Stimulated activated CD8-positive, alpha-beta memory T cell treated with anti-CD3 and anti-CD28 coated beads, Interleukin-2, amount 100 ng/mL, for 1 hour (primary cell): Measurements from ENCODE around the gene KRABD2.
"Not testable (repeated sequence)": the region's sequence is repeated elsewhere in the genome, so short reads cannot be mapped to it uniquely, and the experiment has no call there.

Experiments
- DNase-seq, 2 donors: peaks; one replicate each; pipeline ENCODE4 v3.0.0-alpha.2; 2020; ENCODE audit warnings: low read depth in 2 of 2

KRABD2 gene

DNA sequence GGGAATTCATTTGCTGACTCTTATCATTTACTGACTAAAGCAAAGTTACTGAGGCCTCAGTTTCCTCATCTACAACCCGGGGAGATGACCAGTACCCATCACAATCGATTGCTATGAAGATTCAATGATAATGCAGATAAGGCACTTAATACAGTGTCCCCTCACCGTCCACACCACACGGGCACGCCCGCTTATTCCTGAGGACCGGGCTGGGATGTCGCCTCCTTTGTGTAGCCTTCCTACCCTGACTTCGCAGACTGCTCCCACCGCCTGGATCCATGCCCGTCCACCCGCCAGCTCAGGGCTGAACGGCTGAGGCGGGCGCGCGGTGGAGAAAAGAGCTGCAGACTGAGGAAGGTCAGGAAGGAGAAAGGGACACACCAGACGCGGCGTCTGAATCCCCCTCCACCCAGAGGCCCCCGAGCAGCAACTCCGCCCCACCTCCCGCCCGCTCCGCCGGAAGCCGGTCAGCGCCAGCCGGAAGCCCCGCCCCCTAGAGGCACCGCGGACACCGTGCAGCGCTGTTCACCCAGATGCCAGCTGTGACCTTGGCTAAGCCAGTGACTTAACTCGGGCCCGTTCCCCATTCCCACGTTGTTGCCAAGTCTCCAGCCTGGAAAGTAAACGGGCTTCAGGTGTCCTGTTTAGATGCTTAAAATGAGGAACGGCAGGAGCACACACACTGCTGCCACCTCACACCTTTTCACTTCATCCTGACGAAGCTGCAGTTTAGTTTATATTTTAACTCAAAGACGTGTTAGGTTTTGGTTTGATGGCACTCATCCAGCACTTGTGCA, at the start of gene KRABD2:
Gene KRABD2 (minus strand): TSS at position 434 of the 797 bp plus-strand sequence.
- peak; percentile 77 to 84 for DNase-seq

- no peak for DNase-seq
Observed at GRCh38 chr17:8421571-8421970, 45.1 kb upstream of the KRABD2 start.

DNA sequence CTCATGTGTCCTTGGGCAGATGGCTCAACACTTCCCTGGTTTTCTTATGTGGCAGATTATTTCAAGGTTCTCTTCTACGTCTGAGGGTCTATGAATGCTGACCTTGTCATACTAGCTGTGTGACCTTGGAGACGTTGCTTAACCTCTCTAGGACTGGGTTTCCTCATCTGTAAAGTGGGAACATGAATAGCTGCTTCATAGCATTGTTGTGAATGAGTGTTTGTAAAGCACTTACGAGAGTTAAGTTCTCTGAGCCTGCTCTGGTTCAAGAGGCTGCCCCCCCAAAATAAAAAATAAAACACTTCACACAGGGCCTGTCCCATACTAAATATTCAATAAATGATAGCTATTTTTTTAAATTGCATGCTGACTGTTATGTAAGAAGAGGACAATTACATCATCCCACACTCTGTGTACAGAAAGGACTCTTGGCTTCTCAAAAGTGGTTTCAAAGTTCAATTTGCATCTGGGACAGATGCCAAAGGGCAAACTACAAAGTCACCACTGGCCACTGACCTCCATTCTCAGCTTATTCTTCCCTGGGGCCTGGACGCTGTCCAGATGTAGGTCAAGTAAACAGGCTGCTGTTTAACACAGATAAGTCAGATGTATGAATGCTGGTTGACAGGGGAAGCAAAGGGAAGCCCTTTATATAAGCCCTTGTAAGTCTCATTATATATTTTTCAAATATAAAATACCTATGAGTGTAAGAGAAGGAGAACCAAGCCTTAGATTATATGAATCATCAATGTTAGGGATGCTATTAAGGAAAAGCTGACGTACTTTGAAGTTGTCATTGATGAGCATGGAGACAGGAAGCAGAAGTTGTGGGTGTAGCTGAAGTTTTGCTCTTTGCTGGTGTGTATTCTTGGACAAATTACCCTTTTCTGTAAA, 43.8 kb upstream of the KRABD2 start:
- no peak for DNase-seq

- DNase-seq, result no peak
Observed at GRCh38 chr17:8419305-8419704, 42.8 kb upstream of the KRABD2 start.

GRCh38 chr17:8418471-8418870, 42.0 kb upstream of the KRABD2 start:
- no peak for DNase-seq

- DNase-seq, result no peak
Observed at GRCh38 chr17:8417806-8418205, 41.3 kb upstream of the KRABD2 start.

- DNase-seq, result no peak
Observed at GRCh38 chr17:8413938-8414337, 37.4 kb upstream of the KRABD2 start.

DNA sequence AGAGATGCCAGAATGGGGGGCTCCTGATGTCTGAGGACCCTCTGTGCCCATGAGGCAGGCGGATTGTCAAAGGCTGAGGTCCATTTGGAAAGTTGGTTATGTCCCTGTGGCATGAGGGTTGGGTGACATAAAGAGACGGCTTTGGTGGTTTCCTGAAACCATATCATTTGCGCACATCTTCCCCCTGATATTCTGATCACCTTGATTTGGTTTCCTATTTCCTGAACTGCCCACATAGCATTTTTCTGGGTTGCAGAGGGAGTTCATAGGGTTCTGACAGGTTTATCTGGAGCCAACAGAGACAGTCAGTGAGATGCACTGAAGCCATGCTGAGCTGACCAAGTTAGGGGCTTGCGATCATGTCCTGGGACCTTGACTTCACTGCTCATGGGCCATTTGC, 36.8 kb upstream of the KRABD2 start:
- no peak for DNase-seq

DNA sequence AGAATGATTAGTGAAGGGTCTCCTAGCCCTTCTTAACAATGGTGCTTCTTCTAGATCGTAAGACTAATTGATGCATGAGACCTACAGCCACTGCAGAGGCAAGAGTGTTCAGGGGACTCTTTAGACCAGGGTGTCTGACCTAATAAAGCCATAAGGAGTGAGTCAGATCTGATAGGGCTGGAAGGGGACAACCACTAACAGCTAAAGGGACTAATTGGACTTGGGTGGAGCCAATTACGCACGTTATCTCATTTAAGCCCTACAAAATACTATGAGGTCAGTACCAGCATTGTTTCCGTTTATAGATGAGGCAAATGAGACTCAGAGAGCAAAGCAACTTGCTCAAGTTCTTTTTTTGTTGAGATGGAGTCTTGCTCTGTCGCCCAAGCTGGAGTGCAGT, 35.6 kb upstream of the KRABD2 start:
- DNase-seq, result no peak

DNA sequence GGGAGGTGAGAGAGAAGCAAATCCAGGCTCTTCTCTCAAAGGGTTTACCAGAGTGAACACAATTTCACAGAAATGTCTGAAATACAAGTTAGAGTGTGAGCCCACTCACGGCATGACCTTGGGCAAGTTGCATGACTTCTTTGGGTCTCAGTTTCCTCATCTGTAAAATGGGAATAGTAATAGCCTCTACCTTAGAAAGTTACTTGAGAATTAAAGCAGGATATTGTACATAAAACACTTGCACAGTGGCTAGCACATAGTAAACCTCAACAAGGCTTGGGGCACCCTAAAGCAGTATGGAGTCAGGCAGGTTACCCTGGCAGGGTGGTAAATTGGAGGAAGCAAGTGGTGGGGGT, 34.4 kb upstream of the KRABD2 start:
- DNase-seq, result no peak

DNA sequence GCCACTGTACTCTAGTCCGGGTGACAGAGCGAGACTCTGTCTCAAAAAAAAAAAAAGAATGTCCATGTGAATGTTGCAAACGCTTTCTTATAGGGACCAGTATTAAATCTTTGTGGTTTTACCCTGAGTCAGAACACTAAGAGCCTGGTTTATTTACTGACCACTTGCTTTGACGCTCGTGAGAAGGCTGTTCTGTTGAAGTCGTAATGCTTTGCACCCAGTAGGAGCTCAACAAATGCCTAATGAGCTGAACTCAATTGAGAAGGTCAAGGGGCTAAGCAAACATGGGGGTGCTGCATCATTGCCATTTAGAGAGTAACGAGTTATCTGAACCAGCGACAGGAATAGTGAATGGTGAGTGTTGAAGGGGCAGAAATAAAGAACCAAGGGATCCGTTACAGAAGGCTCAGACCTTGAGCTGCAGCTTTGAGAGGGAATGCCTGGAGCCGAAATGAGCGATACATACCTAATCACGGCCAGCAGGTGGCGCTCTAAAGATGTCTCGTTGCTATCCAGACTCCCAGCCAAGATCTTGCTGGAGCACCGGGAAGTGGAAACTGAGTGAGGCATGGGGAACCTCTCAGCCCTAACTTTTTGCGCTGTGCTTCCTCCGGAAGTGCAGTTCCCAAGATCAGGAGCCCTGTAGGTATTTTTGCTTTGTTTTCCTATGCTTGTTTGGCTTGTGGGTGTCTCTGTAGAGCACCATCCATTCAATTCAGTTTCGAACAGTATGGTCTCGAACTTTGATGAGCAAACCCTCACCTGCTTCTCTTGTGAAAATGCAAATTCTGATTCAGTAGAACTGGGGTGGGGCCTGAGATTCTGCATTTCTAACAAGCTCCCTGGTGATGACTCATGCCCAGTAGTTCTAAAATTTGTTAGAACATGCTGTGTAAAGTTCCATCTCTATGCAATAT, 33.7 kb upstream of the KRABD2 start:
- peak; percentile 54 to 68 for DNase-seq

- no peak for DNase-seq
Observed at GRCh38 chr17:8408371-8408770, 31.9 kb upstream of the KRABD2 start.

DNA sequence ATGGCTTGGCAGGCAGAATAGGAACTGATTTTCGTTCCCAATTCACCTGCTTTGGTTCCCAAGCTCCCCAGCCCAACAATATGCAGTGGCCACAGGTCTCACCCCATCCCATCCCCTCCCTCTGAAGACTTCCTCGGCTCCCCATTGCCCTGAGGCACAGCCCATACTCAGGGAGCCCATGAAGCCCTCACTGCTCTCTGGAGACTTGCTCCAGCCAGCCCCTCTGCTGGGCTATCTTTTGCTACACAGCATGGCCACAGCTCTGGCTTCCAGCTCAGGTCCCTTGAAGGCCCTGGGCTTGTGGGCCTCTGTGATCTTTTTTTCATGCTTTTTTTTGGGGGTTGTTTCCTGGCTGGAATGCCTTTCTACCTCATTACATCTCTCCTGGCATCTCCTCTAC, 29.7 kb upstream of the KRABD2 start:
- DNase-seq, result no peak

- DNase-seq, result no peak
Observed at GRCh38 chr17:8405499-8406016, 29.1 kb upstream of the KRABD2 start.

GRCh38 chr17:8402921-8403536, 26.5 kb upstream of the KRABD2 start:
- no peak for DNase-seq

- no peak for DNase-seq
Observed at GRCh38 chr17:8401107-8401506, 24.6 kb upstream of the KRABD2 start.

- DNase-seq, result no peak
Observed at GRCh38 chr17:8398980-8399379, 22.5 kb upstream of the KRABD2 start.

- DNase-seq, result no peak
Observed at GRCh38 chr17:8397636-8398035, 21.1 kb upstream of the KRABD2 start, which contains the start of gene RNF222. Gene RNF222 (minus strand): TSS chr17:8397827. CDS start chr17:8393461, 4,366 bp downstream.

DNA sequence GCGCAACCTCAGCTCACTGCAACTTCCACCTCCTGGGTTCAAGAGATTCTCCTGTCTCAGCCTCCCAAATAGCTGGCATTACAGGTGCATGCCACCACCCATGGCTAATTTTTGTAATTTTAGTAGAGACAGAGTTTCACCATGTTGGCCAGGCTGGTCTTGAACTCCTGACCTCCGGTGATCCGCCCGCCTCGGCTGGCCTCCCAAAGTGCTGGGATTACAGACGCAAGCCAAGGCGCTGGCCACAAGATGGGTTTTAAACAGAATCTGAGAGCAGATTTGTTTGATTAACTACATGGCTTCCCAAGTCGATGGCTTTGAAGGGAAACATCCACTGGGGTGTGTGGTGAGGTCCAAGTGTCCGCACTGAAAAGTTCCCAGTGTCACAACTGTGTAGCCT, 18.0 kb upstream of the KRABD2 start:
- DNase-seq, result not testable (repeated sequence)

DNA sequence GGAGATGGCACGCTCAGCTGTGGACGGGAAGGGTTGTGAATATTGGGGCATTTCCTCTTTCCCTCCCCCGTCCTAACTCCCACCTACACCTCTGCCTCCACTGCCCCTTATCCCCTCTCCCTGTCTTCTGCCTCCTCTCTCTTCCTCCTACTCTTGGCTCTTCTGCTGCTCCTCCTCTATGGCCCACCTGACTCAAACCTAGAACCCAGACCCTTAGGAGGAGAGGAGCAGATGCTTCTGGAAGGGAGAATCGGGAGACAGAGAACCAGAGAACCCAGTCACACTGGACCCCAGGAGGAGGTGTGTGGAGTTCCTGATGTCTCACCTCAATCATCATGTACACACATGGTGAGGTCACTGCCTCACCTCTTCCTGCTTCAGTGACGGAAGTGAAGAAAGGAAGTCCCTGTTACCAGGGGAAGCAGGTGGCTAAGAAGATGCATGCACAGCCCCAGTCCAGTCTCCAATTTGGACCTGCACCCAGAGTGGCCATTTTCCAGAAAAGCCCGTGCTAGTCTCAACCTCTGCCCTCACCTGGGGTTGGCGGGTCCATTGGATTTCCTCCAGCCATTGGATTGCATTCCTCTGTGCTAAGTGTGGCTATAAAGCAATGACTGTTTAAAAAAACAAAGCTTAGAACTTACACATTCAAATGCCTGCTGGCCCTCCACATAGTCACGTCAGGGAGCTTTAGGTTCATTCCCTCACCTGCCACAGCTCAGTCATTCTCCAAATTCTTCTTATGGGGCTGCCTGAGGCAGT, 17.1 kb upstream of the KRABD2 start:
- DNase-seq, result no peak
